ENCODE data around the gene RBM34.

Gene RBM34

GRCh38 chr1:235152235-235152634 lies 8.8 kb downstream of the RBM34 start:
- no peak for DNase-seq

- no peak for DNase-seq
Observed at GRCh38 chr1:235151033-235151432, 10.0 kb downstream of the RBM34 start.

- no peak for DNase-seq
Observed at GRCh38 chr1:235149824-235150223, 11.2 kb downstream of the RBM34 start.

GRCh38 chr1:235147269-235147668 lies 13.8 kb downstream of the RBM34 start:
- no peak for DNase-seq

GRCh38 chr1:235145639-235146038 lies 15.4 kb downstream of the RBM34 start:
- DNase-seq = no peak

GRCh38 chr1:235142991-235143390 lies 18.1 kb downstream of the RBM34 start:
- DNase-seq = no peak

GRCh38 chr1:235139315-235139714 lies 21.7 kb downstream of the RBM34 start:
- no peak for DNase-seq

- no peak for DNase-seq
Observed at GRCh38 chr1:235138821-235139220, 22.2 kb downstream of the RBM34 start.

GRCh38 chr1:235136111-235136510 lies 24.9 kb downstream of the RBM34 start:
- DNase-seq = no peak

GRCh38 chr1:235134171-235134570 lies 26.9 kb downstream of the RBM34 start:
- DNase-seq = no peak

- DNase-seq = no peak
Observed at GRCh38 chr1:235133086-235133485, 28.0 kb downstream of the RBM34 start.

- DNase-seq = no peak
Observed at GRCh38 chr1:235131961-235132360, 29.1 kb downstream of the RBM34 start.

GRCh38 chr1:235130766-235131270 lies 30.2 kb downstream of the RBM34 start:
- no peak for DNase-seq

- DNase-seq = no peak
Observed at GRCh38 chr1:235129774-235130570, 31.1 kb downstream of the RBM34 start.

GRCh38 chr1:235128456-235129328 lies 32.4 kb downstream of the RBM34 start, which contains the start of gene TOMM20:
TOMM20 (minus strand) TSS chr1:235128837; CDS start chr1:235128715, 122 bp downstream.
- DNase-seq = peak; percentile 97

GRCh38 chr1:235127732-235128455 lies 33.2 kb downstream of the RBM34 start:
- peak in 1 of 2 donors; percentile 41 for DNase-seq

- no peak for DNase-seq
Observed at GRCh38 chr1:235127203-235127602, 33.8 kb downstream of the RBM34 start.

- DNase-seq = no peak
Observed at GRCh38 chr1:235124665-235125064, 36.4 kb downstream of the RBM34 start.

- DNase-seq = no peak
Observed at GRCh38 chr1:235124111-235124510, 36.9 kb downstream of the RBM34 start.

GRCh38 chr1:235122348-235122747 lies 38.7 kb downstream of the RBM34 start:
- no peak for DNase-seq

- no peak for DNase-seq
Observed at GRCh38 chr1:235113183-235113917, 47.7 kb downstream of the RBM34 start.
